ENCODE measurements around the gene WWOX.

Gene WWOX

GRCh38 chr16:78535098-78535497 lies 435.6 kb downstream of the WWOX start:
- Histone ChIP-seq H2AFZ (ENCODE audit: low read depth) (no peak overlapping the region), H3K36me3 (ENCODE audit: insufficient read depth) (no peaks in the 10 kb centered on the region), H3K27me3 (ENCODE audit: insufficient read depth, low read depth) (no peaks in the 10 kb centered on the region), H3K4me1 (ENCODE audit: low read depth, poor library complexity, severe bottlenecking) (no peaks in the 10 kb centered on the region), H4K20me1 (ENCODE audit: insufficient read depth) (no peaks in the 10 kb centered on the region), H3K9ac (no peak overlapping the region), H3K4me3 (IDR thresholded peaks at IDR 0.05; ENCODE audit: insufficient read depth, low read depth, low read length) (no peak overlapping the region), H3K27ac (no peak overlapping the region), H3K4me2 (no peak overlapping the region), H3K79me2 (ENCODE audit: insufficient read depth, low read depth) (no peaks in the 10 kb centered on the region)
- TF ChIP-seq, protein P1, sequence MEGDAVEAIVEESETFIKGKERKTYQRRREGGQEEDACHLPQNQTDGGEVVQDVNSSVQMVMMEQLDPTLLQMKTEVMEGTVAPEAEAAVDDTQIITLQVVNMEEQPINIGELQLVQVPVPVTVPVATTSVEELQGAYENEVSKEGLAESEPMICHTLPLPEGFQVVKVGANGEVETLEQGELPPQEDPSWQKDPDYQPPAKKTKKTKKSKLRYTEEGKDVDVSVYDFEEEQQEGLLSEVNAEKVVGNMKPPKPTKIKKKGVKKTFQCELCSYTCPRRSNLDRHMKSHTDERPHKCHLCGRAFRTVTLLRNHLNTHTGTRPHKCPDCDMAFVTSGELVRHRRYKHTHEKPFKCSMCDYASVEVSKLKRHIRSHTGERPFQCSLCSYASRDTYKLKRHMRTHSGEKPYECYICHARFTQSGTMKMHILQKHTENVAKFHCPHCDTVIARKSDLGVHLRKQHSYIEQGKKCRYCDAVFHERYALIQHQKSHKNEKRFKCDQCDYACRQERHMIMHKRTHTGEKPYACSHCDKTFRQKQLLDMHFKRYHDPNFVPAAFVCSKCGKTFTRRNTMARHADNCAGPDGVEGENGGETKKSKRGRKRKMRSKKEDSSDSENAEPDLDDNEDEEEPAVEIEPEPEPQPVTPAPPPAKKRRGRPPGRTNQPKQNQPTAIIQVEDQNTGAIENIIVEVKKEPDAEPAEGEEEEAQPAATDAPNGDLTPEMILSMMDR (conservative IDR thresholded peaks at IDR 0.05; ENCODE audit: low read depth, low read length) = no peak

DNA sequence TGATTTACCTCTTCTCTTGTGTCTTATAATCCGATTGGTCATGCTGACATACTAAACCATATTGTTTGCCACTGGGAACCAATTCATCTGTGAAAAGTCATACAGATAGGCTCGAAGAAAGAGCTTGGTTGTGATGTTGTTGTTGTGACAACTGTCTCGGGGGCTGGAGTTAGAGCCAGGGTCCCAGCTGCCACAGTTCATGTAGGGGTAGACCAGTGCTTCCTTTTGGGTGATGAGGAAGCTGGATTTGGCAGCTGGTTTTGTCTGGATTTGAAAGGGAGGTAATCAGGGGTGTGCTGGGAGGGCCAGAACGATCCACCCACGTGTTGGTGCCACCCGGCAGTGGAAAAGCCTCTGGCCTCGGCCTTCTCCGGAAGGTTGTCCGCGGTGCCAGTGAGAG lies 438.1 kb downstream of the WWOX start:
- Histone ChIP-seq H3K27me3 (ENCODE audit: insufficient read depth, low read depth) (no peaks in the 10 kb centered on the region), H3K79me2 (ENCODE audit: insufficient read depth, low read depth) (no peaks in the 10 kb centered on the region)

GRCh38 chr16:78538292-78538691 lies 438.8 kb downstream of the WWOX start:
- no peak overlapping the region for H2AFZ ChIP-seq (ENCODE audit: low read depth)
- H3K36me3 ChIP-seq (ENCODE audit: insufficient read depth) = no peaks in the 10 kb centered on the region
- H3K27ac ChIP-seq = no peak overlapping the region
- no peak overlapping the region for H3K4me3 ChIP-seq (IDR thresholded peaks at IDR 0.05; ENCODE audit: insufficient read depth, low read depth, low read length)
- no peaks in the 10 kb centered on the region for H3K4me1 ChIP-seq (ENCODE audit: low read depth, poor library complexity, severe bottlenecking)
- H3K9ac ChIP-seq = no peak overlapping the region
- TF ChIP-seq, protein P1 (conservative IDR thresholded peaks at IDR 0.05; ENCODE audit: low read depth, low read length) = no peak
- no peaks in the 10 kb centered on the region for H3K27me3 ChIP-seq (ENCODE audit: insufficient read depth, low read depth)
- no peaks in the 10 kb centered on the region for H3K79me2 ChIP-seq (ENCODE audit: insufficient read depth, low read depth)
- H4K20me1 ChIP-seq (ENCODE audit: insufficient read depth) = no peaks in the 10 kb centered on the region
- H3K4me2 ChIP-seq = no peak overlapping the region

More for the DNA sequence above, 438.1 kb downstream of the WWOX start:
- Histone ChIP-seq H3K4me1 (ENCODE audit: low read depth, poor library complexity, severe bottlenecking) (no peaks in the 10 kb centered on the region), H3K4me3 (IDR thresholded peaks at IDR 0.05; ENCODE audit: insufficient read depth, low read depth, low read length) (no peak overlapping the region), H4K20me1 (ENCODE audit: insufficient read depth) (no peaks in the 10 kb centered on the region), H3K27ac (no peak overlapping the region), H2AFZ (ENCODE audit: low read depth) (no peak overlapping the region), H3K4me2 (no peak overlapping the region), H3K9ac (no peak overlapping the region), H3K36me3 (ENCODE audit: insufficient read depth) (no peaks in the 10 kb centered on the region)
- TF ChIP-seq, protein P1 (conservative IDR thresholded peaks at IDR 0.05; ENCODE audit: low read depth, low read length) = no peak

DNA sequence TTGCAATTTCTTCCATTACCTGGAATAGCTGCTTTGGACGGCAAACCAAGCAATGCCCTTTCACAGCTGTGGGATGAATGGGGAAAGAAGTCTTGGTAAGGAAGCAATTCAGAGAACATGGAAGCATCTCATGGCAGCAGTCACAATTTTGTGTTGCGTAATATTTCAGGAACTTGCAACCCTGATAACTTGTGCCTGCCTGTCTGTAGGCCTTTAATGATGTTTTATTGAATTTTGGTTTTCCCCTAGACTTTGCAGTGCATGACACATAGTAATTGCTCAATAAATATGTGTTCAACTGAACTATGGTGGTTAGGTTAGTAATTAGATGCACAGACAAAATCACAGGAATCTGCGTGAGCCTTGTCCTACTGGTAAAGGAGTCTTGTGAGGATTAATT lies 439.5 kb downstream of the WWOX start:
- Histone ChIP-seq H3K79me2 (ENCODE audit: insufficient read depth, low read depth) (no peaks in the 10 kb centered on the region), H3K27ac (no peak overlapping the region), H3K9ac (no peak overlapping the region), H2AFZ (ENCODE audit: low read depth) (no peak overlapping the region), H3K4me1 (ENCODE audit: low read depth, poor library complexity, severe bottlenecking) (no peaks in the 10 kb centered on the region), H3K4me2 (no peak overlapping the region), H3K27me3 (ENCODE audit: insufficient read depth, low read depth) (no peaks in the 10 kb centered on the region), H4K20me1 (ENCODE audit: insufficient read depth) (no peaks in the 10 kb centered on the region), H3K4me3 (IDR thresholded peaks at IDR 0.05; ENCODE audit: insufficient read depth, low read depth, low read length) (no peak overlapping the region), H3K36me3 (ENCODE audit: insufficient read depth) (no peaks in the 10 kb centered on the region)
- TF ChIP-seq, protein P1 (conservative IDR thresholded peaks at IDR 0.05; ENCODE audit: low read depth, low read length) = no peak

Measured in KMS-11 (cell line).